GM23338 (cell line): ENCODE measurements around the gene SLC22A5. TPM values are rescaled to one million over a fixed set of nuclear protein-coding genes. Genes with fewer than 3 reads are reported as not detected.

Experiments used
- ATAC-seq: fragments of 200-7000 bp; cut with Tn5 transposase; 3 replicates; pipeline ENCODE4 v1.9.1; 2020
- DNase-seq: peaks from one replicate; pipeline ENCODE4 v3.0.0-alpha.2; 2015; ENCODE audit warnings: low spot score
- H2AFZ ChIP-seq: fragments of 200-600 bp; sonication (generic); 2 replicates; pipeline ENCODE4 v1.8.0; 2016; ENCODE audit warnings: antibody characterized with exemption, mild to moderate bottlenecking, moderate library complexity
- H3F3A ChIP-seq: fragments of 200-600 bp; sonication (generic); replicated peaks from 2 replicates; pipeline ENCODE4 v1.8.0; 2017; ENCODE audit warnings: antibody characterized with exemption, mixed run types, low read depth
- H3K27ac ChIP-seq: fragments of 200-600 bp; sonication (generic); 2 replicates; pipeline ENCODE4 v1.6.1; 2016; ENCODE audit warnings: low read depth
- H3K27me3 ChIP-seq: fragments of 200-600 bp; sonication (generic); 2 replicates; pipeline ENCODE4 v1.8.0; 2016; ENCODE audit warnings: mild to moderate bottlenecking, mixed run types, moderate library complexity; ENCODE audit not compliant: insufficient read depth
- H3K36me3 ChIP-seq: fragments of 200-600 bp; sonication (generic); 2 replicates; pipeline ENCODE4 v1.8.0; 2016; ENCODE audit warnings: mild to moderate bottlenecking; ENCODE audit not compliant: insufficient read depth
- H3K4me1 ChIP-seq: fragments of 200-600 bp; sonication (generic); 2 replicates; pipeline ENCODE4 v1.8.0; 2016; ENCODE audit warnings: mild to moderate bottlenecking, moderate library complexity; ENCODE audit not compliant: insufficient read depth
- H3K4me2 ChIP-seq: fragments of 200-600 bp; sonication (generic); 2 replicates; pipeline ENCODE4 v1.7.1; 2017; ENCODE audit warnings: mixed run types
- H3K4me3 ChIP-seq: fragments of 200-600 bp; sonication (generic); 2 replicates; pipeline ENCODE4 v1.6.1; 2016; ENCODE audit warnings: mixed run types
- H3K79me2 ChIP-seq: fragments of 200-600 bp; sonication (generic); replicated peaks from 2 replicates; pipeline ENCODE4 v1.8.0; 2017; ENCODE audit warnings: mild to moderate bottlenecking; ENCODE audit not compliant: insufficient read depth
- H3K9me2 ChIP-seq: fragments of 200-600 bp; sonication (generic); 2 replicates; pipeline ENCODE4 v1.8.0; 2017; ENCODE audit not compliant: insufficient read depth
- H4K20me1 ChIP-seq: fragments of 200-600 bp; sonication (generic); replicated peaks from 2 replicates; pipeline ENCODE4 v1.8.0; 2017; ENCODE audit warnings: mild to moderate bottlenecking; ENCODE audit not compliant: insufficient read depth
- H3K27ac Mint-ChIP-seq: 2 replicates; pipeline ENCODE4 v1.8.0; 2020; ENCODE audit warnings: inconsistent platforms, mild to moderate bottlenecking, moderate library complexity, mixed read lengths
- H3K27me3 Mint-ChIP-seq: 3 replicates; pipeline ENCODE4 v1.8.0; 2022; ENCODE audit warnings: low read depth, mild to moderate bottlenecking, moderate library complexity, mixed read lengths, inconsistent platforms; ENCODE audit not compliant: insufficient read depth, poor library complexity
- H3K36me3 Mint-ChIP-seq: 3 replicates; pipeline ENCODE4 v1.8.0; 2021; ENCODE audit warnings: low read depth, mild to moderate bottlenecking, inconsistent platforms, moderate library complexity, mixed read lengths
- H3K4me1 Mint-ChIP-seq: 3 replicates; pipeline ENCODE4 v1.8.0; 2020; ENCODE audit warnings: mild to moderate bottlenecking, inconsistent platforms, mixed read lengths
- H3K4me3 Mint-ChIP-seq: 3 replicates; pipeline ENCODE4 v1.8.0; 2021; ENCODE audit warnings: moderate library complexity, mild to moderate bottlenecking, inconsistent platforms, mixed read lengths
- H3K9me3 Mint-ChIP-seq: 3 replicates; pipeline ENCODE4 v1.8.0; 2020; ENCODE audit warnings: moderate library complexity, mild to moderate bottlenecking, inconsistent platforms, mixed read lengths
- CREB1 ChIP-seq: fragments of 250-450 bp; sonication (Bioruptor Pico); IDR thresholded peaks from 2 replicates; pipeline ENCODE4 v1.5.0; 2020; ENCODE audit warnings: low read depth, mild to moderate bottlenecking, moderate library complexity
- EZH2 ChIP-seq: fragments of 200-600 bp; sonication (generic); IDR thresholded peaks from one replicate; pipeline ENCODE4 v1.8.0; 2017; ENCODE audit warnings: antibody characterized with exemption, mild to moderate bottlenecking, low read depth; ENCODE audit not compliant: unreplicated experiment
- EZH2phosphoT487 ChIP-seq: fragments of 200-600 bp; sonication (generic); IDR thresholded peaks from one replicate; pipeline ENCODE4 v1.8.1; 2018; ENCODE audit warnings: antibody characterized with exemption; ENCODE audit not compliant: unreplicated experiment
- JUNB ChIP-seq: IDR thresholded peaks from one replicate; pipeline ENCODE4 v1.6.1; 2016; ENCODE audit warnings: antibody characterized with exemption; ENCODE audit not compliant: unreplicated experiment
- NANOG ChIP-seq: IDR thresholded peaks from 2 replicates; pipeline ENCODE4 v1.6.1; 2016; ENCODE audit warnings: antibody characterized with exemption, borderline replicate concordance
- POLR2AphosphoS5 ChIP-seq: IDR thresholded peaks from 2 replicates; pipeline ENCODE4 v1.6.1; 2016; ENCODE audit warnings: antibody characterized with exemption, low read depth
- REST ChIP-seq: IDR thresholded peaks from one replicate; pipeline ENCODE4 v1.6.1; 2018; ENCODE audit warnings: antibody characterized with exemption; ENCODE audit not compliant: unreplicated experiment
- STAT1 ChIP-seq: IDR thresholded peaks from one replicate; pipeline ENCODE4 v1.6.1; 2016; ENCODE audit warnings: antibody characterized with exemption; ENCODE audit not compliant: unreplicated experiment
- ZNF114 ChIP-seq: fragments of 250-450 bp; sonication (Bioruptor Pico); IDR thresholded peaks from 2 replicates; pipeline ENCODE4 v1.5.0; 2020; ENCODE audit warnings: mild to moderate bottlenecking, moderate library complexity
- ZNF331 ChIP-seq: fragments of 250-450 bp; sonication (Bioruptor Pico); IDR thresholded peaks from 2 replicates; pipeline ENCODE4 v1.5.0; 2020; ENCODE audit warnings: low read depth, mild to moderate bottlenecking, moderate library complexity
- polyA plus RNA-seq: library from polyadenylated mRNA; unstranded; fragments of >200 nt; fragmentation: Nextera tagmentation; extraction: Ambion mirVana; gene quantifications from 2 replicates; pipeline ENCODE4 v1.2.1, GENCODE V29; 2016
- total RNA-seq: library from RNA; depleted of rRNA; stranded (reverse); fragments of >200 nt; shearing (Covaris generic); gene quantifications from 2 replicates; pipeline ENCODE4 v1.2.3, GENCODE V29; 2014
- TF ChIP-seq, protein P1 (sequence below): IDR thresholded peaks from 2 replicates; pipeline ENCODE4 v1.6.1; 2016; ENCODE audit warnings: antibody characterized with exemption
- TF ChIP-seq, protein P2 (sequence below): fragments of 250-450 bp; sonication (Bioruptor Pico); IDR thresholded peaks from 2 replicates; pipeline ENCODE4 v1.5.0; 2020; ENCODE audit warnings: mild to moderate bottlenecking, moderate library complexity

Gene SLC22A5
- total and polyA plus RNA-seq, 2 experiments from 2014 or later, result 1.9 to 2.4 TPM

GRCh38 chr5:132413567-132413966 lies 44.1 kb downstream of the SLC22A5 start (continued):
- no peak for TF ChIP-seq REST

DNA sequence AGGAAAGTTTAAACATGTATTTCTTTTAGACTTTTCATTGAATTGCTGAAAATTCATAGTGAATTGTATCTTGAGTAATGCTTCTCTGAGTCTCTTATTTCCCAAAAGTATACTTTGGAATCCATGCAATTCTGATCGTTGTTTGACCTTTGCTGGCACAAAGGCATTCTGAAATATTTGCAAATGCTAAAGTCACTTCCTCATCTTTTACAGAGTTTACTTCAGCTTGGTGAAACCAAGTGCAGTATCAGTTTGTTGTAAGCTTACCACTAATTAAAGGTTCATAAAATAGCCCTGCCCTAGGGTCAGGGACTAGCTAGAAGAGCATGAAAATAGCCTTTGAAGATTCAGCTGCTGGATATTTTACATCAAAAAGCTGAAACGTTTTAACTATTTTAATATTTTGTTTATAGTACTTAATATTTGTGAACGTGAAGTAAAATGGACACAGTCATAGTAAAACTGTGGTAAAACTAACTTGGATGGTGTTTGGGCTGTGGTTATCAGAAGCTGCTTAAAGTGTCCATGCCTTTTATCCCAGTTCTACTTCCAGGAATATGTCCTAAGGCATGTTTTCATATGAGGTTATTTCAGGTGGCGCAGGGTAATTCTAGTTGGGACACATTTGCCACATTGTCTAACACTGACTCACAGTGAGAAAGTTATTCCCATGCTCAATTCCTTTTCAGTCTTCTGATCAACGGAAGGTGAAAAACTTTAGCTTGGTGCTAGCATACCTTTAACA lies 45.3 kb downstream of the SLC22A5 start:
- Histone ChIP-seq H3K4me2 (no peak overlapping the region), H3K4me1 (peaks cover 8% of the 10 kb centered on the region), H3K79me2 (no peaks in the 10 kb centered on the region), H3K36me3 (no peaks in the 10 kb centered on the region), H3K4me3 (no peak overlapping the region), H2AFZ (no peak overlapping the region), H3K27me3 (0 out of 2 replicates have a peak, but pooled peaks cover 4% of the 10 kb centered on the region), H3K27ac (no peak overlapping the region), H3F3A (peaks cover 7% of the 10 kb centered on the region; the same call in 1 of the 2 replicates), H3K9me2 (no peaks in the 10 kb centered on the region), H4K20me1 (no peaks in the 10 kb centered on the region)
- Mint-ChIP-seq H3K36me3 (no peaks in the 10 kb centered on the region), H3K4me3 (no peak overlapping the region), H3K9me3 (no peaks in the 10 kb centered on the region), H3K27ac (no peak overlapping the region), H3K27me3 (peaks cover 2% of the 10 kb centered on the region), H3K4me1 (peaks cover 13% of the 10 kb centered on the region)
- ATAC-seq, result no peak
- DNase-seq, result no peak
- TF ChIP-seq JUNB, result no peak
- no peak for TF ChIP-seq STAT1
- no peak for TF ChIP-seq ZNF331 (CRISPR knock-in tag)
- TF ChIP-seq POLR2AphosphoS5, result no peak
- TF ChIP-seq, protein P1, sequence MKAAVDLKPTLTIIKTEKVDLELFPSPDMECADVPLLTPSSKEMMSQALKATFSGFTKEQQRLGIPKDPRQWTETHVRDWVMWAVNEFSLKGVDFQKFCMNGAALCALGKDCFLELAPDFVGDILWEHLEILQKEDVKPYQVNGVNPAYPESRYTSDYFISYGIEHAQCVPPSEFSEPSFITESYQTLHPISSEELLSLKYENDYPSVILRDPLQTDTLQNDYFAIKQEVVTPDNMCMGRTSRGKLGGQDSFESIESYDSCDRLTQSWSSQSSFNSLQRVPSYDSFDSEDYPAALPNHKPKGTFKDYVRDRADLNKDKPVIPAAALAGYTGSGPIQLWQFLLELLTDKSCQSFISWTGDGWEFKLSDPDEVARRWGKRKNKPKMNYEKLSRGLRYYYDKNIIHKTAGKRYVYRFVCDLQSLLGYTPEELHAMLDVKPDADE, result no peak
- TF ChIP-seq CREB1 (CRISPR knock-in tag), result no peak
- no peak for TF ChIP-seq EZH2
- TF ChIP-seq NANOG, result no peak
- TF ChIP-seq EZH2phosphoT487, result no peak
- TF ChIP-seq, protein P2, sequence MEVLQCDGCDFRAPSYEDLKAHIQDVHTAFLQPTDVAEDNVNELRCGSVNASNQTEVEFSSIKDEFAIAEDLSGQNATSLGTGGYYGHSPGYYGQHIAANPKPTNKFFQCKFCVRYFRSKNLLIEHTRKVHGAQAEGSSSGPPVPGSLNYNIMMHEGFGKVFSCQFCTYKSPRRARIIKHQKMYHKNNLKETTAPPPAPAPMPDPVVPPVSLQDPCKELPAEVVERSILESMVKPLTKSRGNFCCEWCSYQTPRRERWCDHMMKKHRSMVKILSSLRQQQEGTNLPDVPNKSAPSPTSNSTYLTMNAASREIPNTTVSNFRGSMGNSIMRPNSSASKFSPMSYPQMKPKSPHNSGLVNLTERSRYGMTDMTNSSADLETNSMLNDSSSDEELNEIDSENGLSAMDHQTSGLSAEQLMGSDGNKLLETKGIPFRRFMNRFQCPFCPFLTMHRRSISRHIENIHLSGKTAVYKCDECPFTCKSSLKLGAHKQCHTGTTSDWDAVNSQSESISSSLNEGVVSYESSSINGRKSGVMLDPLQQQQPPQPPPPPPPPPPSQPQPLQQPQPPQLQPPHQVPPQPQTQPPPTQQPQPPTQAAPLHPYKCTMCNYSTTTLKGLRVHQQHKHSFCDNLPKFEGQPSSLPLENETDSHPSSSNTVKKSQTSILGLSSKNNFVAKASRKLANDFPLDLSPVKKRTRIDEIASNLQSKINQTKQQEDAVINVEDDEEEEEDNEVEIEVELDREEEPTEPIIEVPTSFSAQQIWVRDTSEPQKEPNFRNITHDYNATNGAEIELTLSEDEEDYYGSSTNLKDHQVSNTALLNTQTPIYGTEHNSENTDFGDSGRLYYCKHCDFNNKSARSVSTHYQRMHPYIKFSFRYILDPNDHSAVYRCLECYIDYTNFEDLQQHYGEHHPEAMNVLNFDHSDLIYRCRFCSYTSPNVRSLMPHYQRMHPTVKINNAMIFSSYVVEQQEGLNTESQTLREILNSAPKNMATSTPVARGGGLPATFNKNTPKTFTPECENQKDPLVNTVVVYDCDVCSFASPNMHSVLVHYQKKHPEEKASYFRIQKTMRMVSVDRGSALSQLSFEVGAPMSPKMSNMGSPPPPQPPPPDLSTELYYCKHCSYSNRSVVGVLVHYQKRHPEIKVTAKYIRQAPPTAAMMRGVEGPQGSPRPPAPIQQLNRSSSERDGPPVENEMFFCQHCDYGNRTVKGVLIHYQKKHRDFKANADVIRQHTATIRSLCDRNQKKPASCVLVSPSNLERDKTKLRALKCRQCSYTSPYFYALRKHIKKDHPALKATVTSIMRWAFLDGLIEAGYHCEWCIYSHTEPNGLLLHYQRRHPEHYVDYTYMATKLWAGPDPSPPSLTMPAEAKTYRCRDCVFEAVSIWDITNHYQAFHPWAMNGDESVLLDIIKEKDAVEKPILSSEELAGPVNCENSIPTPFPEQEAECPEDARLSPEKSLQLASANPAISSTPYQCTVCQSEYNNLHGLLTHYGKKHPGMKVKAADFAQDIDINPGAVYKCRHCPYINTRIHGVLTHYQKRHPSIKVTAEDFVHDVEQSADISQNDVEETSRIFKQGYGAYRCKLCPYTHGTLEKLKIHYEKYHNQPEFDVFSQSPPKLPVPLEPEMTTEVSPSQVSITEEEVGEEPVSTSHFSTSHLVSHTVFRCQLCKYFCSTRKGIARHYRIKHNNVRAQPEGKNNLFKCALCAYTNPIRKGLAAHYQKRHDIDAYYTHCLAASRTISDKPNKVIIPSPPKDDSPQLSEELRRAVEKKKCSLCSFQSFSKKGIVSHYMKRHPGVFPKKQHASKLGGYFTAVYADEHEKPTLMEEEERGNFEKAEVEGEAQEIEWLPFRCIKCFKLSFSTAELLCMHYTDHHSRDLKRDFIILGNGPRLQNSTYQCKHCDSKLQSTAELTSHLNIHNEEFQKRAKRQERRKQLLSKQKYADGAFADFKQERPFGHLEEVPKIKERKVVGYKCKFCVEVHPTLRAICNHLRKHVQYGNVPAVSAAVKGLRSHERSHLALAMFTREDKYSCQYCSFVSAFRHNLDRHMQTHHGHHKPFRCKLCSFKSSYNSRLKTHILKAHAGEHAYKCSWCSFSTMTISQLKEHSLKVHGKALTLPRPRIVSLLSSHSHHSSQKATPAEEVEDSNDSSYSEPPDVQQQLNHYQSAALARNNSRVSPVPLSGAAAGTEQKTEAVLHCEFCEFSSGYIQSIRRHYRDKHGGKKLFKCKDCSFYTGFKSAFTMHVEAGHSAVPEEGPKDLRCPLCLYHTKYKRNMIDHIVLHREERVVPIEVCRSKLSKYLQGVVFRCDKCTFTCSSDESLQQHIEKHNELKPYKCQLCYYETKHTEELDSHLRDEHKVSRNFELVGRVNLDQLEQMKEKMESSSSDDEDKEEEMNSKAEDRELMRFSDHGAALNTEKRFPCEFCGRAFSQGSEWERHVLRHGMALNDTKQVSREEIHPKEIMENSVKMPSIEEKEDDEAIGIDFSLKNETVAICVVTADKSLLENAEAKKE (CRISPR knock-in tag), result no peak
- TF ChIP-seq ZNF114 (CRISPR knock-in tag), result no peak
